Loucy (cell line): Measurements from ENCODE around the gene MIPEP.

Experiments
- H2AFZ ChIP-seq: fragments of 200-600 bp; sonication (generic); 2 replicates; pipeline ENCODE4 v1.6.0; 2016; ENCODE audit warnings: antibody characterized with exemption, mild to moderate bottlenecking, low read length, moderate library complexity
- H3F3A ChIP-seq: fragments of 200-600 bp; 2 replicates; pipeline ENCODE4 v1.6.0; 2016; ENCODE audit warnings: antibody characterized with exemption, low read depth, mild to moderate bottlenecking
- H3K27me3 ChIP-seq: fragments of 200-600 bp; sonication (generic); 2 replicates; pipeline ENCODE4 v1.6.1; 2014; ENCODE audit warnings: low read length, mild to moderate bottlenecking; ENCODE audit not compliant: insufficient read depth, poor library complexity, severe bottlenecking
- H3K36me3 ChIP-seq: fragments of 200-600 bp; sonication (generic); 2 replicates; pipeline ENCODE4 v1.6.1; 2016; ENCODE audit warnings: low read length; ENCODE audit not compliant: insufficient read depth
- H3K4me1 ChIP-seq: fragments of 200-600 bp; sonication (generic); 2 replicates; pipeline ENCODE4 v1.5.1; 2014; ENCODE audit warnings: low read length, mild to moderate bottlenecking; ENCODE audit not compliant: insufficient read depth, poor library complexity, severe bottlenecking
- H3K4me2 ChIP-seq: fragments of 200-600 bp; sonication (generic); 2 replicates; pipeline ENCODE4 v1.6.0; 2014; ENCODE audit warnings: antibody characterized with exemption, low read length, low read depth, mild to moderate bottlenecking; ENCODE audit not compliant: poor library complexity, severe bottlenecking
- H3K4me3 ChIP-seq: fragments of 200-600 bp; sonication (generic); 2 replicates; pipeline ENCODE4 v1.5.1; 2014; ENCODE audit warnings: low read length, mild to moderate bottlenecking, mixed read lengths; ENCODE audit not compliant: poor library complexity, severe bottlenecking
- H3K79me2 ChIP-seq: fragments of 200-600 bp; sonication (generic); 2 replicates; pipeline ENCODE4 v1.6.1; 2014; ENCODE audit warnings: low read length; ENCODE audit not compliant: insufficient read depth
- H3K9ac ChIP-seq: fragments of 200-600 bp; sonication (generic); 2 replicates; pipeline ENCODE4 v1.6.0; 2014; ENCODE audit warnings: mild to moderate bottlenecking, low read depth, low read length, moderate library complexity; ENCODE audit not compliant: poor library complexity, severe bottlenecking
- H3K9me2 ChIP-seq: fragments of 200-600 bp; sonication (generic); replicated peaks from 2 replicates; pipeline ENCODE4 v1.6.1; 2016; ENCODE audit warnings: low read depth, low read length, mixed read lengths
- H3K9me3 ChIP-seq: fragments of 200-600 bp; sonication (generic); 2 replicates; pipeline ENCODE4 v1.6.1; 2014; ENCODE audit warnings: mild to moderate bottlenecking, antibody characterized with exemption, low read length, low read depth; ENCODE audit not compliant: insufficient read depth
- H4K20me1 ChIP-seq: fragments of 200-600 bp; sonication (generic); 2 replicates; pipeline ENCODE4 v1.6.0; 2014; ENCODE audit warnings: antibody characterized with exemption, low read length, mild to moderate bottlenecking; ENCODE audit not compliant: insufficient read depth, poor library complexity, severe bottlenecking
- CTCF ChIP-seq: fragments of 200-600 bp; sonication (generic); conservative IDR thresholded peaks from 2 replicates; pipeline ENCODE4 v1.5.1; 2014; ENCODE audit warnings: mild to moderate bottlenecking, antibody characterized with exemption, low read length
- EZH2phosphoT487 ChIP-seq: fragments of 200-600 bp; IDR thresholded peaks from 2 replicates; pipeline ENCODE4 v1.6.1; 2018; ENCODE audit warnings: antibody characterized with exemption, mild to moderate bottlenecking, moderate library complexity, borderline replicate concordance

Gene MIPEP

DNA sequence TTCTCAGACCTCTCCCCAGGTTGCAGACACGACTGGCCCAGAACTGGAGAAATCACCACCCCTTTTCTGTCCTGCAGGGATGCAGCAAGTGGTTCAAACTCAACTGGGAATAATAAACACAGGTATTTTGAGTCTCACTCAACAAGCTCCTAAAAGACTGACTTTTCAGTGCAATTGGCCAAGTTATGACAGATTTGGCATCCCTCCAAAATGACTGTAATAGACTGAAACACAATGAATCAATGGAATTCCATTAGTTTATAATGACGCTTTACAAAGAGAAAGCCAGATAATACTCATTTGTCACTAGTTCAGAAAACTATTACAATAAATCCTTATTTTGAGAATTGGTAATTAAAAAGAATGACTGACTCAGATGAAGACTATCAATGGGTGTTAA, 38.1 kb downstream of the MIPEP start:
- Histone ChIP-seq H3K9me2 (no peaks in the 10 kb centered on the region), H2AFZ (no peak overlapping the region), H3K9me3 (no peaks in the 10 kb centered on the region), H3K4me3 (no peak overlapping the region), H3K4me2 (no peak overlapping the region), H3K27me3 (no peaks in the 10 kb centered on the region), H3K36me3 (no peaks in the 10 kb centered on the region), H3K9ac (no peak overlapping the region), H4K20me1 (no peaks in the 10 kb centered on the region), H3F3A (no peaks in the 10 kb centered on the region; the same call in 1 of the 2 replicates), H3K4me1 (peaks cover 48% of the 10 kb centered on the region), H3K79me2 (no peaks in the 10 kb centered on the region)
- TF ChIP-seq CTCF, result no peak

DNA sequence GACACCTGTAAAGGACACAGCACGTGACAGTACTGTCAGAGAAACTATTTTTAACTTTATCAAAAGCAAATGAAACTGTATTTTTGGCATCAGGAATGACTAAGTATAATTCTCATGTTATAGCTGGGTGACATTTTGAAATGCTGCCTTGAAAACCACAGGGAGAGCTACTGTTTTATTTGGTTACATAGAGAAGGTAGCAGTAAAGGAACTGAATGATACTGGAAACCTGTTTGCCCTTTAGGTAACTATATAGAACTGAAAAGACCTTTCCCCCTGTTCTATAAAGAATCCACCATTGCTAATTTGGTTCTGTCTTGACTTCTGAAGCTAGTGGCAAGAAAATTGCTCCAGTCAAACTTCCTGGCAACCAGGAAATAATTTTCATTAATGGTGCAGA, 39.1 kb downstream of the MIPEP start:
- Histone ChIP-seq H3K4me2 (no peak overlapping the region), H2AFZ (0 out of 2 replicates have a peak overlapping the region, but pooled peaks have one; percentile 18), H3K9me2 (no peaks in the 10 kb centered on the region), H3K9me3 (no peaks in the 10 kb centered on the region), H3K4me1 (peaks cover 57% of the 10 kb centered on the region), H4K20me1 (no peaks in the 10 kb centered on the region), H3F3A (no peaks in the 10 kb centered on the region; the same call in 1 of the 2 replicates), H3K9ac (no peak overlapping the region), H3K27me3 (no peaks in the 10 kb centered on the region), H3K79me2 (no peaks in the 10 kb centered on the region), H3K4me3 (no peak overlapping the region), H3K36me3 (no peaks in the 10 kb centered on the region)
- no peak for TF ChIP-seq EZH2phosphoT487
- TF ChIP-seq CTCF, result no peak

DNA sequence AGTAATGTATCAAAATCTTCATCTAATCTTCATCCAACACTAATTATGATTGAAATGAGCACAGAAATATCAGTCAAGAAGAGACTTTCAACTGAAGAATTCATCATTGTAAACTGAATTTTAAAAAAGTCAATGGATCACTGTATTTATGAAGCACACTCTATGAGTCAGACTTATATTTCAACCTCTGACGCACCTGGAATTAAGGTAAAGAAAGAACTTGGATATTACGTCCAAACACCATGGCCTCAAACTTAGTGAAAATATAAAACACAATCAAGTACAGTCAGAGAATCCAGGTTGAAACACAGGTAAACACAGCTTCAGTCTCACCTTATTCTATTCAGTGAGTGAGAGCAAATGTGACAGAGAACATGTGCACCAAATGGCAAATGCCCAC, 39.5 kb downstream of the MIPEP start:
- Histone ChIP-seq H3K4me2 (no peak overlapping the region), H3K4me3 (no peak overlapping the region), H3F3A (no peaks in the 10 kb centered on the region; the same call in 1 of the 2 replicates), H3K9me2 (no peaks in the 10 kb centered on the region), H3K9me3 (no peaks in the 10 kb centered on the region), H3K79me2 (no peaks in the 10 kb centered on the region), H3K36me3 (no peaks in the 10 kb centered on the region), H3K4me1 (peaks cover 61% of the 10 kb centered on the region), H4K20me1 (no peaks in the 10 kb centered on the region), H3K9ac (no peak overlapping the region), H2AFZ (0 out of 2 replicates have a peak overlapping the region, but pooled peaks have one; percentile 18), H3K27me3 (no peaks in the 10 kb centered on the region)
- TF ChIP-seq CTCF (no peak), EZH2phosphoT487 (no peak)
